Prostate gland (tissue), 2 donors: ENCODE measurements around the gene GRAMD1A. TPM values are rescaled to one million over a fixed set of nuclear protein-coding genes. Genes with fewer than 3 reads are reported as not detected.

Experiments
- DNase-seq: peaks from one replicate; pipeline ENCODE4 v3.0.0-alpha.2; 2019; ENCODE audit warnings: low spot score
- H3K27ac ChIP-seq, 2 donors: fragments of 200-600 bp; sonication (generic); 2 replicates each; pipeline ENCODE4 v1.5.1; 2017 to 2019
- H3K27me3 ChIP-seq: fragments of 200-600 bp; sonication (generic); replicated peaks from 2 replicates; pipeline ENCODE4 v1.5.1; 2019; ENCODE audit not compliant: insufficient read depth
- H3K36me3 ChIP-seq, 2 donors: fragments of 200-600 bp; sonication (generic); 1 replicate in 1 of 2; 2 replicates in 1 of 2; pipeline versions ENCODE4 v1.5.1 to v1.8.1; 2017 to 2019
- H3K4me1 ChIP-seq: fragments of 200-600 bp; sonication (generic); replicated peaks from 2 replicates; pipeline ENCODE4 v1.5.1; 2019
- H3K4me3 ChIP-seq, 2 donors: fragments of 200-600 bp; sonication (generic); 2 replicates each; pipeline ENCODE4 v1.5.1; 2017 to 2019
- H3K9me3 ChIP-seq: fragments of 200-600 bp; sonication (generic); 2 replicates; pipeline ENCODE4 v1.5.1; 2017
- CTCF ChIP-seq, 4 experiments: fragments of 200-600 bp in 2 of 4; fragments of 450-650 bp in 2 of 4; sonication (generic) in 2 of 4; IDR thresholded peaks; 1 replicate in 3 of 4; 2 replicates in 1 of 4; pipeline ENCODE4 v1.5.1; 2016 to 2019; ENCODE audit warnings: antibody characterized with exemption in 4 of 4, mild to moderate bottlenecking in 2 of 4, moderate library complexity in 2 of 4
- POLR2A ChIP-seq: fragments of 450-650 bp; IDR thresholded peaks from one replicate; pipeline ENCODE4 v1.6.1; 2016; ENCODE audit warnings: antibody characterized with exemption, mild to moderate bottlenecking
- POLR2AphosphoS5 ChIP-seq: sonication (generic); formaldehyde crosslinking; IDR thresholded peaks from one replicate; pipeline ENCODE4 v1.6.1; 2017; ENCODE audit warnings: antibody characterized with exemption
- WGBS: methylation state at CpG from one replicate; pipeline ENCODE4 v1.1.5; 2018; 5-methylcytosine and 5-hydroxymethylcytosine counted together
- intact Hi-C: fragments of 100-400 bp; cut with DNase I; formaldehyde crosslinking; loops from one replicate; pipeline ENCODE4 v1.14.2; 2022
- total RNA-seq, 2 donors: library from RNA; depleted of rRNA; stranded (reverse); fragments of >200 nt; gene quantifications; one replicate each; pipeline ENCODE4 v1.1.0, GENCODE V29; 2016

The GRAMD1A gene
- total RNA-seq, 2 donors from 2014 or later: 32.2 to 120 TPM

- Histone ChIP-seq H3K4me1 (no peaks in the 10 kb centered on the region), H3K4me3 (no peak overlapping the region), H3K27me3 (no peaks in the 10 kb centered on the region), H3K36me3 (no peaks in the 10 kb centered on the region), H3K9me3 (no peaks in the 10 kb centered on the region), H3K27ac (no peak overlapping the region)
- DNase-seq: peak; percentile 84
- no peak for TF ChIP-seq POLR2A
- peak; percentile 84 to 89 (median 86) for TF ChIP-seq CTCF (IDR thresholded peaks at IDR 0.05)
- peak; percentile 52 for TF ChIP-seq POLR2AphosphoS5
- WGBS: 35% methylated on average over 14 of the region's 14 CpGs
- intact Hi-C loops: no loop called here
These were observed 66.8 kb downstream of the GRAMD1A start for GRCh38 chr19:35066691-35067563.

GRCh38 chr19:35068941-35069634 lies 69.0 kb downstream of the GRAMD1A start:
- no peak overlapping the region for H3K27ac ChIP-seq
- no peaks in the 10 kb centered on the region for H3K27me3 ChIP-seq
- 85% methylated on average over 10 of the region's 10 CpGs for WGBS
- H3K4me1 ChIP-seq: no peaks in the 10 kb centered on the region
- H3K9me3 ChIP-seq: no peaks in the 10 kb centered on the region
- no peaks in the 10 kb centered on the region for H3K36me3 ChIP-seq
- no peak overlapping the region for H3K4me3 ChIP-seq
- intact Hi-C loops: no loop called here
- TF ChIP-seq POLR2A (no peak), POLR2AphosphoS5 (no peak), CTCF (IDR thresholded peaks at IDR 0.05) (no peak)
- no peak for DNase-seq

GRCh38 chr19:35069696-35070095 lies 69.6 kb downstream of the GRAMD1A start:
- intact Hi-C loops: no loop called here
- no peak for TF ChIP-seq POLR2A
- no peak for TF ChIP-seq POLR2AphosphoS5
- no peak for TF ChIP-seq CTCF (IDR thresholded peaks at IDR 0.05)
- H3K4me1 ChIP-seq: no peaks in the 10 kb centered on the region
- H3K27ac ChIP-seq: no peak overlapping the region
- H3K4me3 ChIP-seq: no peak overlapping the region
- no peaks in the 10 kb centered on the region for H3K9me3 ChIP-seq
- 86% methylated on average over 1 of the region's 1 CpG for WGBS
- H3K36me3 ChIP-seq: no peaks in the 10 kb centered on the region
- H3K27me3 ChIP-seq: no peaks in the 10 kb centered on the region
- DNase-seq: no peak

- H3K4me3 ChIP-seq: no peak overlapping the region
- DNase-seq: no peak
- H3K9me3 ChIP-seq: no peaks in the 10 kb centered on the region
- H3K27me3 ChIP-seq: no peaks in the 10 kb centered on the region
- TF ChIP-seq POLR2A (no peak), CTCF (IDR thresholded peaks at IDR 0.05) (no peak), POLR2AphosphoS5 (no peak)
- WGBS: 92% methylated on average over 3 of the region's 3 CpGs
- no peak overlapping the region for H3K27ac ChIP-seq
- H3K36me3 ChIP-seq: no peaks in the 10 kb centered on the region
- intact Hi-C loops: no loop called here
- no peaks in the 10 kb centered on the region for H3K4me1 ChIP-seq
These were observed 70.3 kb downstream of the GRAMD1A start for GRCh38 chr19:35070471-35070870.
